Kidney glomerular epithelial cell (primary cell): Measurements from ENCODE around the gene MIEF1.
"Not testable (repeated sequence)": the region's sequence is repeated elsewhere in the genome, so short reads cannot be mapped to it uniquely, and the experiment has no call there.

ENCODE experiments used
- DNase-seq: peaks from one replicate; lab custom pipeline; 2025; lab: John Stamatoyannopoulos, UW

Gene MIEF1

DNA sequence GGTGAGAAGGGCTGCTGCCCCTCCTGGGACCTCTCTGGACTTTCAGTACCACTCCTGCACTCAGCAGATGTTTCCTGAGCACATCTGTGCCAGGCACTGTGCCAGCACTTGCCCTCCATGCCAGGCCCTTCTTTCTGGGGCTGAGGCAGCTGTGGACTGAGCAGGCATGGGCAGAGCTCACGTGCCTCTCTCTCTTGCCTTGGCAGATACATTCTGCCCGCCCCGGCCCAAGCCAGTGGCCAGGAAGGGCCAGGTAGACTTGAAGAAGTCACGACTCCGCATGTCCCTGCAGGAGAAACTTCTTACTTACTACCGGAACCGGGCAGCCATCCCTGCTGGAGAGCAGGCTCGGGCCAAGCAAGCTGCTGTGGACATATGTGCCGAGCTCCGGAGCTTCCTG lies 9.9 kb downstream of the MIEF1 start:
- DNase-seq, result no peak

DNA sequence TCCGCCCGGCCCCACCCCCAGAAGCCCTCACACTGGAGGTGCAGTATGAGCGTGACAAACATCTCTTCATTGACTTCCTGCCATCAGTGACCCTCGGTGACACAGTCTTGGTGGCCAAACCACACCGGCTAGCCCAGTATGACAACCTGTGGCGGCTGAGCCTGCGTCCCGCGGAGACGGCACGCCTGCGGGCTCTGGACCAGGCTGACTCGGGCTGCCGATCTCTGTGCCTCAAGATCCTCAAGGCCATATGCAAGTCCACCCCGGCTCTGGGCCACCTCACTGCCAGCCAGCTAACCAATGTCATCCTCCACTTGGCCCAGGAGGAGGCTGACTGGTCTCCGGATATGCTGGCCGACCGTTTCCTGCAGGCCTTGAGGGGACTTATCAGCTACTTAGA lies 11.7 kb downstream of the MIEF1 start:
- DNase-seq, result no peak

- DNase-seq, result peak; percentile 22
Observed at GRCh38 chr22:39514373-39514973, 12.4 kb downstream of the MIEF1 start.

- peak; percentile 41 for DNase-seq
Observed at GRCh38 chr22:39515266-39516050, 13.4 kb downstream of the MIEF1 start.

DNA sequence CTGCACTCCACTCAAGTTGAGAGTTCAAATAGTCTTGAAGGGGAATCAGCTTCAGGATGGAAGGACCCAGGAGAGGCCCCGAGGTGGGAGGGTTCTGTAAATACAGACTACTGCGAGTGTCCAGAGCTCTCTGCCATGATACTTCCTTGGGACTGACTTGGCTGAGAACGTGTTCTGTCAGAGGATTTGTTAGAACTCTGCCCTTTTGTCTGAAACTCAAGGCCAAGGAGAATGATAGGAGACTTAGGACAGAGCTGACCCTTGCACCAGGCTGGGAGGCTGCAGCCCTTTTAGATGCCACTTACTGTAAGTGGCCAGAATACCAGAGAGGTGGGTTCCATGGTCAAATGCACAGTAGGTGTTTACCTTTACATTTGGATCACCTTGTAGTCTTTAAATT lies 15.4 kb downstream of the MIEF1 start:
- DNase-seq, result no peak

DNA sequence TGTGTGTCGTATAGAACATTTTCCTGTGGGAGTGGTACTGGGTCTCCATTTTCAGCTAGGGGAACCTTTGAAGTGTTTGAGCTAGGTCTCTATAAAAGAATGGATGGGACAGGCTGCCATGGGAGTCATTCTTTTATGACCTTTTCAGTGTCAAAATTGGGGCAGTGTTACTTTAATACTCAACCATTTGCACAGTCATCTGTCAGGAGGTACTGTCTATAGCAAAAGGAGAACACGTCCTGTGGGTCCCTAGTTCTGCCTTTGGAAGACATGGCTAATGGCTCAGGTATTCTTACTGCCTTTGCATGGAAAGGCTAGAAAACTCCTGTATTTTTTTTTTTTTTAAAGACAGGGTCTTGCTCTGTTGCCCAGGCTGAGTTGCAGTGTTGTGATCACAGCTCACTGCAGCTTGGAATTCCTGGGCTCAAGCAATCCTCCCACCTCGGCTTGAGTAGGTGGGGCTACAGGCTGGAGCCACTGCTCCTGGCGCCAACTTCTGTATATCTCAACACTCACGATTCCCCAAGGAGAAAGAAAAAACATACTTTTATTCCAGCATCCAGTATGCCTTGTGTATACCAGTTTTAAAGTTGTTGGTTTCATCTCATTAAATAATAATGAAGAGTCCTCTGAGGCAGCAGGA lies 16.2 kb downstream of the MIEF1 start:
- peak; percentile 21 for DNase-seq

DNA sequence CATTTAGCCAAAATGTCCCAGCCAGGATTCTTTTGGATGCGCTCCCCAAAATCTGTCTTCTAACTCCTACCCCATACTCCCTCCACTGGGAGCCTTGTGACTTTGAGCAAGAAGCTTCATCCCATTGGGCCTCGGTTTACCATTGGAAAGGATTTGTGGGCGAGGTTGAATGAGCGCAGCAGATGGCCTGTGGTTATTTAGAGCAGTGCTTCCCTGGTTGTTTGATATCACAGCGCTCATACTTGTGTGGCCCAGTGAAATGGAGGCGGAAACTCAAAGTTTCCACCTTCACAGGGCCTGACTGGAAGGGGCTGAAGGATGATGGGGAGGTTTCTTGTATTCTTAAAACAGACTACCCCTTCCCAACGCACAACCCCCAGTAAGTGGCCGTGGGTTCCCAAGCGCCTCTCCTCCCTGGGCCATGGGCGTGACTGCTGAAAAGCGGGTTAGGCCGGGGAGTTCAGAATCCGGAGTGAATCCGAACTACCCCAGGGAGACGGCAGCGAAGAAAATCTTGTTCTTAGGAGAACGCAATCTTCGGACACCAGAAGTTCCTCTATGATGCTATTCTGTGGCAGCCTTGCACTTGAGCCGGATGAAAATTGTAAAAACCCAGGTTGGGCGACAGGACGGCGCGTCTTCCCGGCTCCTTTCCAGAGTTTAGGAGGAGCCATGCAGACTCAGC lies 17.0 kb downstream of the MIEF1 start:
- DNase-seq, result no peak

DNA sequence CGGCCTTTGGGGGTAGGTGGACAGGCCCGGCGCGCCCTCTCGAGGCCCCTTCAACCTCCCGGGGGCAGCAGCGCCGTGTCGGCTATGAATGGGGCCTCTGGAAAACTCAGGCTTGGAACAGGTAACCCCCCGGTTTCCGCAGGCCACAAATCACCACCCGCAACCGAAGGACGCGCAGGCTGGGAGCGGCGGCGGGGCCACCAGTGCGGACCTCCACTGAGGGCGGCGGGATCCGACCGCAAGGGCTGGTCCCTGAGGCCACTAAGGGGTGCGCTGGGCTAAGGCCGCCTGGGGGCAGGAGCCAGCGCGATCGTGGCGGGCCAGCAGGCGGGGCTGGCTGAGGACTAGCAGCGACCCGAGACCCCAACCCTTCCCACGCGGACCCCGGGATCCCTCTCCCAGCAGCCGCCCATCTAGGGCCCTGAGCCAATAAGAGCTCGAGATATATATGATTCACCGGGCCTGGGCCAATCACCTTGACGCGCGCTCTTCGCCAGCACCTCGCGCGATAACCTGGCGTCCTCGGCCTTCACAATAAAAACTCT lies 17.7 kb downstream of the MIEF1 start:
- DNase-seq, result peak; percentile 96

- DNase-seq, result peak; percentile 90
Observed at GRCh38 chr22:39520226-39521105, 18.4 kb downstream of the MIEF1 start, which contains the start of gene ATF4. TSS of gene ATF4 (plus strand) at chr22:39520562. CDS start at chr22:39521446, 884 bp downstream.

DNA sequence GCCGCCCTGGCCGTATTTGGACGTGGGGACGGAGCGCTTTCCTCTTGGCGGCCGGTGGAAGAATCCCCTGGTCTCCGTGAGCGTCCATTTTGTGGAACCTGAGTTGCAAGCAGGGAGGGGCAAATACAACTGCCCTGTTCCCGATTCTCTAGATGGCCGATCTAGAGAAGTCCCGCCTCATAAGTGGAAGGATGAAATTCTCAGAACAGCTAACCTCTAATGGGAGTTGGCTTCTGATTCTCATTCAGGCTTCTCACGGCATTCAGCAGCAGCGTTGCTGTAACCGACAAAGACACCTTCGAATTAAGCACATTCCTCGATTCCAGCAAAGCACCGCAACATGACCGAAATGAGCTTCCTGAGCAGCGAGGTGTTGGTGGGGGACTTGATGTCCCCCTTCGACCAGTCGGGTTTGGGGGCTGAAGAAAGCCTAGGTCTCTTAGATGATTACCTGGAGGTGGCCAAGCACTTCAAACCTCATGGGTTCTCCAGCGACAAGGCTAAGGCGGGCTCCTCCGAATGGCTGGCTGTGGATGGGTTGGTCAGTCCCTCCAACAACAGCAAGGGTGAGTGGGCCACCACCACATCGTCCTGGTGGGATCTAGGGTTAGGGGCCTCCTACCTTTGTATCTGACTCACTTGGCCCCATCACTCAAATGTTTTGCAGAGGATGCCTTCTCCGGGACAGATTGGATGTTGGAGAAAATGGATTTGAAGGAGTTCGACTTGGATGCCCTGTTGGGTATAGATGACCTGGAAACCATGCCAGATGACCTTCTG lies 19.2 kb downstream of the MIEF1 start:
- DNase-seq, result not testable (repeated sequence)

DNA sequence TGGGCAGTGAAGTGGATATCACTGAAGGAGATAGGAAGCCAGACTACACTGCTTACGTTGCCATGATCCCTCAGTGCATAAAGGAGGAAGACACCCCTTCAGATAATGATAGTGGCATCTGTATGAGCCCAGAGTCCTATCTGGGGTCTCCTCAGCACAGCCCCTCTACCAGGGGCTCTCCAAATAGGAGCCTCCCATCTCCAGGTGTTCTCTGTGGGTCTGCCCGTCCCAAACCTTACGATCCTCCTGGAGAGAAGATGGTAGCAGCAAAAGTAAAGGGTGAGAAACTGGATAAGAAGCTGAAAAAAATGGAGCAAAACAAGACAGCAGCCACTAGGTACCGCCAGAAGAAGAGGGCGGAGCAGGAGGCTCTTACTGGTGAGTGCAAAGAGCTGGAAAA lies 20.0 kb downstream of the MIEF1 start:
- not testable (repeated sequence) for DNase-seq

GRCh38 chr22:39522567-39523300 lies 20.6 kb downstream of the MIEF1 start:
- DNase-seq, result no peak

DNA sequence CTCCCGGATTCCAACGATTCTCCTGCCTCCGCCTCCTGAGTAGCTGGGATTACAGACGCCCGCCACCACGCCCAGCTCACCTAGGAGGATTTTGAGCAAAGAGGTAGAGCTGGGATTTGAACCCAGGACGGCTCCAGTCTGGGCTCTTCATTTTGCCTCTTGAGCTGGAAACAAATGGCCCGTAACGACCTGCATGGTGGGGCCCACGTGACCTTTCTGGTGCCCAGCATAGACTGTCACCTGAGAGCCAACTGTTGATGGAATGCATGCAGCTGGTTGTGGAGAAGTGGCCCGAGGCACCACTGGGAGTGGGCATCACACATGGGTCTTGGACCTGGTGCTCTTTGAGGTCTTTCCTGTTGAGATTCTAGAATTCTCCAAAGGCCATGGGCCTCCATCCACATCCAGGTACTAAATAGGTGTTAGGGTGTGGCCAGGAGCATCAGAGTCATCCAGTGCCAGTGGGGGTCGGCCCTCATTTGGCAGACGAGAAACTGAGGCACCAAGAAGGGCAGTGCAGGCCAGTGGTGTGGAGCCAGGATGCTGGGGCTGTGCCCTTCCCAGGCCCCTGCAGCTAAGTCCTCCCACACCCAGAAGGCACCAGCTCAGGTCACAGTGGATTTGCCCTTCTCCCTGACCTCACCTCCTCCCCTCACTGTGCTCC lies 22.1 kb downstream of the MIEF1 start:
- DNase-seq, result no peak

DNA sequence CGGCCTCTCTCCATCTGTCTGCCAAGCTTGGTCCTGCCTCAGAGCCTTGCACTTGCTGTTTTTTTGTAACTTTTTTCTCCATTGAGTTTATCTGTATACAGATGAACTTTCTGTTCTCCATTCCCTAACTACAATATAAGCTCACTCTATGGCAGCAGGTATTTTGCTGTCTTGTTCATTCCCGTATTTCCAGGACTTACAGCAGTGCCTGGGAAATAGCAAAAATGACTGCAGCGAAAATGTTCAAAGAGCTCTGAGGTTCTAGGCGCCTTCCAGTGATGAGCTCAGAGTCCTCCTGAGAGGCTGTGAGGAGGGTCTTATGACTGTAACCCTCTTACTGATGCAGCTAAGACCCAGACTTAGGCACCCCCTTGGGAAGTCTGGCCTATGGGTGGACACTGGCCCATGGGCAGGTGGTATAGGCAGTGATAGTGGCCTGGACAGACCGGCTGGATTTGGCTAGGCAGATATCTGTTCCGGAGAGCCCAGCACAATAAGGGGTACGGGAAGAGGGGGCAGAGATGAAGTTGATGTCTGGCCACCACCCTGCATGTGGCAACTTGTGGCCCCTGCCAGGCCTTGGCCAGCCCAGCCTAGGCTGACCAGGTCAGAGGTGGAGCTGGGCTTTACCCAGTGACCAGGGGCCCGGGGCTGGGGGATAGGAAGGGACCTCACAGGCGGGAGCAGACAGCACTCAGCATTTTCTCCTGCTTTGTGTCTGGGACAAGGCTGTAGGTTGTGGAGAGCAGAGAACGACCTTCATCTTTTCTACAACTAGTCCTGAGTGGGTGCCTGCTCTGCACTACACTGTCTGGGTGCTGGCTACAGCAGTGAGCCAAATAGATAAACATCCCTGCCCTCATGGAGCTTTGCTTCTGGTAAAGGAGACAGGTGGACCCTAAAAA lies 22.9 kb downstream of the MIEF1 start:
- no peak for DNase-seq

DNA sequence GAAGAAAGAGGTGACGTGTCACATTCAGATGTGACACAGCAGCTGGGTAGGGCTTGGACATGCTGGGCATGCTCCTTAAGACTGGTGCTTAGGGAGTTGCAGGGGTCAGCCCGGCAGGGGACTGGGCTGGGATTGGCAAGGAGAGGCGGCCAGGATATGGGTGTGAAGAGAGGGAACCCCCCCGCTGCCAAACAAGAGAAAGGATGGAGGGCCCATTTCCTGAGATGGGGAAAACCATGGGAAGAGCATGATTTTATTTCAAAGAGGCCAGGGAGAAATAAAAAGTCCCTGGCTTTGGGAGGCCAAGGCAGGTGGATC lies 23.5 kb downstream of the MIEF1 start:
- DNase-seq, result no peak

- no peak for DNase-seq
Observed at GRCh38 chr22:39526736-39527171, 24.7 kb downstream of the MIEF1 start.

- no peak for DNase-seq
Observed at GRCh38 chr22:39527481-39527961, 25.4 kb downstream of the MIEF1 start.

DNA sequence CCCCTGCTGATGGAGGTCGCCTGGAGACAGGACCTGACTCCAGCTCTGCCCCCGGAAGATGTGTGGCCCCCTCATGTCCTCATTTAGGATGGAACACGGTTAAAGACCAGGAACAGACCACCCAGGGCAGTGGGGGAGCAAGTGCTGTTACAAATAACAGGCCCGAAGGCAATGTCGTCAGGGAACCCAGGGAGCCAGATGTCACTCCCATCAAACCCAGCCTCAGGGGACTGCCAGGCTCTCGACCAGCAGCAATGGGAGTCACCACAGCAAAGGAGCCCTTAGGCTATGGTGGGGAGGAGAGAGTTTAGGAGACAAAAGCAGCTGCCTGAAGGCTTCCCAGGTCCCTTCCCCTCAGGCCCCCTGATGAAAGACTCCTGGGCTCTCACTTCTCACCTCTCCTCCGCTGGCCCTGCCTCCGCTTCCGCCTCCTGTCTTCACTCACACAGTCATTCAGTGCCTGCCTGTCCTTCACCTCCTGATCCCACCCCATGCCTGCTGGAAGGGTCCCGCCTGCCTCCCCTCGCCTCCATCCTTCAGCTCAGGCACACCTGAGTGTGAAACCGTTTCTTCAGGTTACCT lies 26.1 kb downstream of the MIEF1 start:
- no peak for DNase-seq
